ENCODE results near the gene DIPK2B. TPM values are rescaled to one million over a fixed set of nuclear protein-coding genes. Genes with fewer than 3 reads are reported as not detected.

Gene DIPK2B
- total RNA-seq, 4 donors from 2014 or later = 1.1 to 11.6 (median 5.0) TPM

DNA sequence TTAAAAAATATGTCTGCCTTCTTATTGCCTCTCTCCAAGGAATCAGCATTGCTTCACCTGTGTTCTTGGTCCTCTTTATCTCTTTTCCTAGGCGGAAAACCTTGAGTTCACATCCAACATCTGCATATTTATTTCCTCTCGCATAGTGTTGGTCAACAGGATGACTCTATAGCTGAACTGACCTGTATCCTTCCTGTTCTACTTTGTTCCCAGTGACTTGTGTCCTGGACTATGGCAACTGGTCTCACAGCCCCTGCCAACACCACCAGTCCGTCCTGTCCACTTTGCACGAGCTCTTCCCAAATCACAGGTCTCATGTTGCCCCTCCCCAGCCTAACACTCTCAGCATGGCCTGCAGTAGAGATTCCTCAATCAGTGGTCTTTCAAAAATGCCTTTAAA lies 2.0 kb downstream of the DIPK2B start:
- Histone ChIP-seq H3K27me3 (peaks cover 0 to 3% (median 0%) of the 10 kb centered on the region in 4 donors), H3K4me3 (peak overlapping the region in 2 of 4 donors; percentile 30 to 45)

GRCh38 chrX:45198301-45198700 lies 2.4 kb downstream of the DIPK2B start:
- peak overlapping the region in 2 of 4 donors; percentile 18 to 46 for H3K27ac ChIP-seq
- WGBS, 2 donors = 51 to 52% methylated on average over 3 of the region's 3 CpGs
- no peak for TF ChIP-seq POLR2A (IDR thresholded peaks at IDR 0.05)
- TF ChIP-seq CTCF (IDR thresholded peaks at IDR 0.05) = no peak

More for the DNA sequence above, 2.0 kb downstream of the DIPK2B start:
- H3K27ac ChIP-seq = peak overlapping the region in 2 of 4 donors; percentile 18 to 46
- H3K36me3 ChIP-seq = no peaks in the 10 kb centered on the region
- H3K9me3 ChIP-seq = no peaks in the 10 kb centered on the region
- intact Hi-C loops (cut with DNase I) = no loop called here
- no peak for TF ChIP-seq POLR2A (IDR thresholded peaks at IDR 0.05)
- TF ChIP-seq CTCF (IDR thresholded peaks at IDR 0.05) = no peak
- DNase-seq = no peak
- WGBS, 2 donors = 61 to 71% methylated on average over 4 of the region's 4 CpGs
- H3K4me1 ChIP-seq = no peaks in the 10 kb centered on the region

GRCh38 chrX:45196701-45197100 lies 4.0 kb downstream of the DIPK2B start:
- TF ChIP-seq POLR2A (IDR thresholded peaks at IDR 0.05) (no peak), CTCF (IDR thresholded peaks at IDR 0.05) (no peak)
- Histone ChIP-seq H3K36me3 (no peaks in the 10 kb centered on the region), H3K27me3 (peaks cover 0 to 3% (median 0%) of the 10 kb centered on the region in 4 donors), H3K4me1 (no peaks in the 10 kb centered on the region), H3K9me3 (no peaks in the 10 kb centered on the region), H3K4me3 (no peak overlapping the region), H3K27ac (no peak overlapping the region)
- DNase-seq = no peak
- WGBS, 2 donors = 66 to 83% methylated on average over 2 of the region's 2 CpGs
- intact Hi-C loops (cut with DNase I) = no loop called here

More at GRCh38 chrX:45198301-45198700, 2.4 kb downstream of the DIPK2B start:
- Histone ChIP-seq H3K36me3 (no peaks in the 10 kb centered on the region), H3K9me3 (no peaks in the 10 kb centered on the region), H3K4me1 (no peaks in the 10 kb centered on the region), H3K27me3 (peaks cover 0 to 3% (median 0%) of the 10 kb centered on the region in 4 donors), H3K4me3 (peak overlapping the region in 2 of 4 donors; percentile 30 to 45)
- intact Hi-C loops (cut with DNase I) = no loop called here
- no peak for DNase-seq

DNA sequence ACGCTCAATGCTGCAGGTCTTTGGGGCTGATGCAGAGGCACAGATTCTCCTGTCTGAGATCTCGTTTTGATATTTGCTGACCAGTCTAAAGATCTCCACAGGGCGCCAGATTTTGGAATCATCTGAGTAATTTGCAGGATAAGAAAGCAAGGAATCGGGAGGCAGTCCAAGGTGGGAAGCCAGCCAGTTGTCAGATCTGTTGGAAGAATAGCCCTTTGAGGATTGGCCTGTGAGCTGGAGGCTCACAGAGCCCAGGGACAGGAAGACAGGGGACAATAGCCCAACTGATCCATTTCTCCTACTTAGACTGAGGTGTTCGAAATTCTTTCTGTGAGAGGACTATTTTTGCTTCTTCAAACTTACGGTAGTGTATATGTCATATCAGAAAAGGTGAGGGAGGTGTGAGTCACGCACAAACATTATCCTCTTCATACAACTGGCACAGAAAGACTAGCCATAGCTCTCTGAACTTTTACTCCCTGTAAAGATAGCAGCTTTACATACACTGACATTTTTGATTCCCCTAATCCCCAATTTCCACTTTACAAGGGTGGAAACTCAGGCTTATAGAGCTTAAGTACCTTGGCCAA lies 8.8 kb downstream of the DIPK2B start:
- H3K36me3 ChIP-seq = no peaks in the 10 kb centered on the region
- peaks cover 0 to 7% (median 2%) of the 10 kb centered on the region in 3 donors for H3K4me1 ChIP-seq
- H3K27me3 ChIP-seq = peaks cover 0 to 4% (median 0%) of the 10 kb centered on the region in 4 donors
- 41 to 59% methylated on average over 3 to 7 of the region's 7 CpGs for WGBS, 2 donors
- no peak overlapping the region for H3K4me3 ChIP-seq
- H3K9me3 ChIP-seq = no peaks in the 10 kb centered on the region
- intact Hi-C loops (cut with DNase I) = no loop called here
- TF ChIP-seq CTCF (IDR thresholded peaks at IDR 0.05) (no peak), POLR2A (IDR thresholded peaks at IDR 0.05) (no peak)
- no peak overlapping the region for H3K27ac ChIP-seq
- DNase-seq = no peak

DNA sequence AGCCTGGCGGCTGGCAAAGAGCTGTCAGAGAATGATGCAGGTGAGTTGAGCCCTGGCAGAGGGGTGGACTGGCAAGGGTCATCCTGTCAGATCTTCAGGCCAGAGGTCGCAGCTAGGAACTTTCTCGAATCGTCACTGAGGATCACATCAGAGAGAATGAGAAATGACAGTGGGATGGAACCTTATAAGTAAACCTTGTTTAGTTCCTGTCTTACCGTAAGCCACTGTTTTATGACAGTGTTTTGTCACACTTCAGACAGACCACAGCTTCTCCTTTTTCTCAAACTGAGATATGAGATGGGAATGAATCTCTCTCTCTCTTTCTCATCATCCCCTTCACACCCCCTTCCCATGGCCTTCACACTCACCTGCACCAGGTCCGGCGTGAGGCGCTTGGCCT lies 9.3 kb downstream of the DIPK2B start:
- Histone ChIP-seq H3K36me3 (no peaks in the 10 kb centered on the region), H3K4me1 (peaks cover 0 to 7% (median 4%) of the 10 kb centered on the region in 3 donors), H3K4me3 (no peak overlapping the region), H3K9me3 (no peaks in the 10 kb centered on the region), H3K27ac (no peak overlapping the region), H3K27me3 (peaks cover 0 to 4% (median 0%) of the 10 kb centered on the region in 4 donors)
- TF ChIP-seq CTCF (IDR thresholded peaks at IDR 0.05) (no peak), POLR2A (IDR thresholded peaks at IDR 0.05) (no peak)
- DNase-seq = no peak
- intact Hi-C loops (cut with DNase I) = no loop called here
- WGBS, 2 donors = 66 to 78% methylated on average over 7 to 8 of the region's 8 CpGs

Measured in esophagus squamous epithelium (tissue), 5 donors.